Neural cell (in vitro differentiated cells): Measurements from ENCODE around the gene CELF4. TPM values are rescaled to one million over a fixed set of nuclear protein-coding genes. Genes with fewer than 3 reads are reported as not detected.

ENCODE experiments used
- H2AFZ ChIP-seq: fragments of 200-600, 300-800 bp; sonication (generic), shearing (Covaris generic); 2 replicates; pipeline ENCODE4 v1.6.0; 2014; ENCODE audit warnings: low read depth, mild to moderate bottlenecking, antibody characterized with exemption, low read length, moderate library complexity
- H3F3A ChIP-seq: fragments of 200-600 bp; shearing (Covaris generic); 2 replicates; pipeline ENCODE4 v1.6.1; 2016; ENCODE audit warnings: mild to moderate bottlenecking, moderate library complexity, mixed read lengths, antibody characterized with exemption, low read length; ENCODE audit not compliant: insufficient read depth, poor library complexity, severe bottlenecking
- H3K27ac ChIP-seq: fragments of 200-600, 300-800 bp; sonication (generic), shearing (Covaris generic); 2 replicates; pipeline ENCODE4 v1.5.1; 2014; ENCODE audit warnings: mild to moderate bottlenecking, low read length, moderate library complexity
- H3K27me3 ChIP-seq: fragments of 300-800, 200-600 bp; sonication (generic), shearing (Covaris generic); 2 replicates; pipeline ENCODE4 v1.6.0; 2014; ENCODE audit warnings: mild to moderate bottlenecking, low read depth, low read length, moderate library complexity; ENCODE audit not compliant: insufficient read depth
- H3K36me3 ChIP-seq: fragments of 300-800, 200-600 bp; sonication (generic), shearing (Covaris generic); 2 replicates; pipeline ENCODE4 v1.5.1; 2014; ENCODE audit warnings: mild to moderate bottlenecking, antibody characterized with exemption, low read length, moderate library complexity; ENCODE audit not compliant: insufficient read depth
- H3K4me2 ChIP-seq: fragments of 300-800, 200-600 bp; sonication (generic), shearing (Covaris generic); 2 replicates; pipeline ENCODE4 v1.6.0; 2014; ENCODE audit warnings: mild to moderate bottlenecking, low read length
- H3K4me3 ChIP-seq: fragments of 300-800, 200-600 bp; sonication (generic), shearing (Covaris generic); 2 replicates; pipeline ENCODE4 v1.5.1; 2014; ENCODE audit warnings: mild to moderate bottlenecking, low read length, moderate library complexity
- H3K79me2 ChIP-seq: fragments of 200-600 bp; shearing (Covaris generic); replicated peaks from 2 replicates; pipeline ENCODE4 v1.6.0; 2014; ENCODE audit warnings: mild to moderate bottlenecking, low read length, moderate library complexity; ENCODE audit not compliant: insufficient read depth
- H3K9ac ChIP-seq: fragments of 300-800, 200-600 bp; sonication (generic), shearing (Covaris generic); 2 replicates; pipeline ENCODE4 v1.6.1; 2016; ENCODE audit warnings: mild to moderate bottlenecking, low read length, mixed read lengths
- H3K9me2 ChIP-seq: fragments of 200-600 bp; shearing (Covaris generic); 2 replicates; pipeline ENCODE4 v1.6.1; 2016; ENCODE audit warnings: mild to moderate bottlenecking, low read length, mixed read lengths; ENCODE audit not compliant: insufficient read depth
- H3K9me3 ChIP-seq: fragments of 200-600, 300-800 bp; sonication (generic), shearing (Covaris generic); 2 replicates; pipeline ENCODE4 v1.6.1; 2016; ENCODE audit warnings: mild to moderate bottlenecking, mixed run types, low read length, moderate library complexity, mixed read lengths
- H4K20me1 ChIP-seq: fragments of 200-600 bp; shearing (Covaris generic); 2 replicates; pipeline ENCODE4 v1.6.1; 2016; ENCODE audit warnings: mild to moderate bottlenecking, mixed run types; ENCODE audit not compliant: insufficient read depth
- EP300 ChIP-seq: fragments of 450-650 bp; conservative IDR thresholded peaks from 2 replicates; pipeline ENCODE4 v1.6.1; 2014; ENCODE audit warnings: antibody characterized with exemption, mild to moderate bottlenecking, moderate library complexity; ENCODE audit not compliant: poor library complexity, severe bottlenecking
- EZH2 ChIP-seq: fragments of 200-600, 300-800 bp; shearing (Covaris generic), sonication (generic); IDR thresholded peaks from 2 replicates; pipeline ENCODE4 v1.6.1; 2014; ENCODE audit warnings: antibody characterized with exemption, low read length, borderline replicate concordance, mild to moderate bottlenecking; ENCODE audit not compliant: insufficient read depth, poor library complexity, severe bottlenecking
- MXI1 ChIP-seq: fragments of 450-650 bp; conservative IDR thresholded peaks from 2 replicates; pipeline ENCODE4 v1.6.1; 2014; ENCODE audit warnings: antibody characterized with exemption, mild to moderate bottlenecking; ENCODE audit not compliant: poor library complexity, severe bottlenecking
- POLR2AphosphoS5 ChIP-seq: IDR thresholded peaks from 2 replicates; pipeline ENCODE4 v1.6.1; 2012
- RAD21 ChIP-seq: fragments of 450-650 bp; conservative IDR thresholded peaks from 2 replicates; pipeline ENCODE4 v1.6.1; 2014; ENCODE audit warnings: antibody characterized with exemption, mild to moderate bottlenecking, moderate library complexity
- SMC3 ChIP-seq: fragments of 450-650 bp; conservative IDR thresholded peaks from 2 replicates; pipeline ENCODE4 v1.6.1; 2014; ENCODE audit warnings: antibody characterized with exemption, mild to moderate bottlenecking, moderate library complexity; ENCODE audit not compliant: poor library complexity
- TAF1 ChIP-seq: IDR thresholded peaks from 2 replicates; pipeline ENCODE4 v1.6.1; 2012; ENCODE audit warnings: low read depth
- polyA plus RNA-seq: library from polyadenylated mRNA; depleted of rRNA; stranded (reverse); fragments of >200 nt; gene quantifications from 2 replicates; pipeline ENCODE4 v1.2.3, GENCODE V29; 2014
- TF ChIP-seq, protein P1 (sequence below): fragments of 450-650 bp; IDR thresholded peaks from 2 replicates; pipeline ENCODE4 v1.5.1; 2014; ENCODE audit warnings: antibody characterized with exemption, mild to moderate bottlenecking, moderate library complexity; ENCODE audit not compliant: poor library complexity, severe bottlenecking
- TF ChIP-seq, protein P2 (sequence below): IDR thresholded peaks from 2 replicates; pipeline ENCODE4 v1.6.1; 2012; ENCODE audit warnings: borderline replicate concordance

CELF4 gene
- polyA plus RNA-seq, 1 donor from 2014 or later = 191 TPM

DNA sequence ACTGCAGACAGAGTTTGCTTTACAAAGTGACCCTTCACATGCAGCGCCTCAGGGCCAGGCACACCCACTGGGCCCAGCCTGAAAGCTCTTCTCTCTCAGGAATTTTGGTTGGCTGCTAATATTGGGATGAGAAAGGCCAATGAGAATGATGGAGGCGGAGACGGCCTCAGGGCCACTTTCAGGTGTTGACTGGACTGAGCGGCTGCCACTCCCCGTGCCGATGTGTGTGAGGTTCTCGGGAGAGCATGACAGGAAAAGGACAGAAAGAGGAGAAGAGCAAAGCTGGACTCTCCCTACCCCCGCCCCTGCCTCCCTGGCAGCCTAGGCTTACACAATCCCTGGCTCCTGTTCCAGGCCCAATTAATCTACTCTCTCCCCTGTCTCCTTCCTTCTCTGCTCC lies 155.7 kb downstream of the CELF4 start:
- Histone ChIP-seq H3K9me2 (no peaks in the 10 kb centered on the region), H3K9me3 (peaks cover 2% of the 10 kb centered on the region), H3K79me2 (no peaks in the 10 kb centered on the region), H3K36me3 (no peaks in the 10 kb centered on the region), H3K4me3 (no peak overlapping the region), H4K20me1 (no peaks in the 10 kb centered on the region), H3K4me2 (no peak overlapping the region), H3K9ac (no peak overlapping the region), H3K27ac (no peak overlapping the region), H3K27me3 (no peaks in the 10 kb centered on the region), H2AFZ (no peak overlapping the region), H3F3A (no peaks in the 10 kb centered on the region)
- no peak for TF ChIP-seq EP300

DNA sequence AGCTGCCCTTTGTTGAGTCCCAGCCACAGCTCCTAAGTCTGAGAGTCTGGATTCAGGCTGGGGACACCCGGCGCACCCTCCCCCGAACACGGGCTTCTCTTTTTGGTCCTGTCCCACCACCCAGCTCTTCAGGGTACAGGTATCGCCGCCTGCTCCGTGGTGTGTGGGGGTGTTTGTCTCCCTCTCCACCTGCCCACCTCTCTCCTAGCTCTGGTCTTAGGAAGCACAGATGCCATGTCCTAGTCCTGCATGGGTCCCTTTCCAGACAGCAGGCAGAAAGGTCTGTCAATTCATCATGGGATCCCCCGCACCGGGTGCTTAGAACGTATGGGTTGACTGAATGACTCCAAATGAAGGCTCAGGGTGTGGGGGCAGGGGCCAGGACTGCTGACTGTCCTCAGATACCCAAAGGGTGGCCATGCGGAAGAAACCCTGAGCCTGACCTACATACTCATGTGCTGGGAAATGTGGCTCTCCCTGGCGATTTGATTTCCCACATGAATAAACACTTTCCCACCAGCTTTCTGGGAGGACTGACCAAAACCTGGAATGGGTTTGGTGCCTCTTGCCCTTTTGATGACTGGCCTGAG lies 156.8 kb downstream of the CELF4 start:
- Histone ChIP-seq H4K20me1 (no peaks in the 10 kb centered on the region), H3F3A (no peaks in the 10 kb centered on the region), H3K27me3 (no peaks in the 10 kb centered on the region), H3K4me3 (no peak overlapping the region), H3K9ac (no peak overlapping the region), H3K27ac (no peak overlapping the region), H3K4me2 (no peak overlapping the region), H3K79me2 (peaks cover 1% of the 10 kb centered on the region), H3K9me2 (no peaks in the 10 kb centered on the region), H3K36me3 (no peaks in the 10 kb centered on the region), H3K9me3 (peaks cover 2% of the 10 kb centered on the region), H2AFZ (no peak overlapping the region)
- TF ChIP-seq TAF1 (no peak), MXI1 (no peak), SMC3 (no peak), RAD21 (no peak), EZH2 (no peak), EP300 (no peak), POLR2AphosphoS5 (no peak)
- TF ChIP-seq, protein P1, sequence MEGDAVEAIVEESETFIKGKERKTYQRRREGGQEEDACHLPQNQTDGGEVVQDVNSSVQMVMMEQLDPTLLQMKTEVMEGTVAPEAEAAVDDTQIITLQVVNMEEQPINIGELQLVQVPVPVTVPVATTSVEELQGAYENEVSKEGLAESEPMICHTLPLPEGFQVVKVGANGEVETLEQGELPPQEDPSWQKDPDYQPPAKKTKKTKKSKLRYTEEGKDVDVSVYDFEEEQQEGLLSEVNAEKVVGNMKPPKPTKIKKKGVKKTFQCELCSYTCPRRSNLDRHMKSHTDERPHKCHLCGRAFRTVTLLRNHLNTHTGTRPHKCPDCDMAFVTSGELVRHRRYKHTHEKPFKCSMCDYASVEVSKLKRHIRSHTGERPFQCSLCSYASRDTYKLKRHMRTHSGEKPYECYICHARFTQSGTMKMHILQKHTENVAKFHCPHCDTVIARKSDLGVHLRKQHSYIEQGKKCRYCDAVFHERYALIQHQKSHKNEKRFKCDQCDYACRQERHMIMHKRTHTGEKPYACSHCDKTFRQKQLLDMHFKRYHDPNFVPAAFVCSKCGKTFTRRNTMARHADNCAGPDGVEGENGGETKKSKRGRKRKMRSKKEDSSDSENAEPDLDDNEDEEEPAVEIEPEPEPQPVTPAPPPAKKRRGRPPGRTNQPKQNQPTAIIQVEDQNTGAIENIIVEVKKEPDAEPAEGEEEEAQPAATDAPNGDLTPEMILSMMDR = no peak
- TF ChIP-seq, protein P2, sequence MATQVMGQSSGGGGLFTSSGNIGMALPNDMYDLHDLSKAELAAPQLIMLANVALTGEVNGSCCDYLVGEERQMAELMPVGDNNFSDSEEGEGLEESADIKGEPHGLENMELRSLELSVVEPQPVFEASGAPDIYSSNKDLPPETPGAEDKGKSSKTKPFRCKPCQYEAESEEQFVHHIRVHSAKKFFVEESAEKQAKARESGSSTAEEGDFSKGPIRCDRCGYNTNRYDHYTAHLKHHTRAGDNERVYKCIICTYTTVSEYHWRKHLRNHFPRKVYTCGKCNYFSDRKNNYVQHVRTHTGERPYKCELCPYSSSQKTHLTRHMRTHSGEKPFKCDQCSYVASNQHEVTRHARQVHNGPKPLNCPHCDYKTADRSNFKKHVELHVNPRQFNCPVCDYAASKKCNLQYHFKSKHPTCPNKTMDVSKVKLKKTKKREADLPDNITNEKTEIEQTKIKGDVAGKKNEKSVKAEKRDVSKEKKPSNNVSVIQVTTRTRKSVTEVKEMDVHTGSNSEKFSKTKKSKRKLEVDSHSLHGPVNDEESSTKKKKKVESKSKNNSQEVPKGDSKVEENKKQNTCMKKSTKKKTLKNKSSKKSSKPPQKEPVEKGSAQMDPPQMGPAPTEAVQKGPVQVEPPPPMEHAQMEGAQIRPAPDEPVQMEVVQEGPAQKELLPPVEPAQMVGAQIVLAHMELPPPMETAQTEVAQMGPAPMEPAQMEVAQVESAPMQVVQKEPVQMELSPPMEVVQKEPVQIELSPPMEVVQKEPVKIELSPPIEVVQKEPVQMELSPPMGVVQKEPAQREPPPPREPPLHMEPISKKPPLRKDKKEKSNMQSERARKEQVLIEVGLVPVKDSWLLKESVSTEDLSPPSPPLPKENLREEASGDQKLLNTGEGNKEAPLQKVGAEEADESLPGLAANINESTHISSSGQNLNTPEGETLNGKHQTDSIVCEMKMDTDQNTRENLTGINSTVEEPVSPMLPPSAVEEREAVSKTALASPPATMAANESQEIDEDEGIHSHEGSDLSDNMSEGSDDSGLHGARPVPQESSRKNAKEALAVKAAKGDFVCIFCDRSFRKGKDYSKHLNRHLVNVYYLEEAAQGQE = no peak
